SU-DHL-6 (cell line): ENCODE data around the gene GNAI2.

Source experiments
- H2AFZ ChIP-seq: fragments of 200-600 bp; sonication (generic); 2 replicates; pipeline ENCODE4 v1.6.1; 2014; ENCODE audit warnings: low read depth, mild to moderate bottlenecking, moderate library complexity, mixed read lengths, antibody characterized with exemption, low read length; ENCODE audit not compliant: severe bottlenecking
- H3F3A ChIP-seq: fragments of 200-600 bp; shearing (Covaris generic); 2 replicates; pipeline ENCODE4 v1.6.0; 2016; ENCODE audit warnings: antibody characterized with exemption, mild to moderate bottlenecking; ENCODE audit not compliant: insufficient read depth
- H3K27ac ChIP-seq: fragments of 200-600 bp; sonication (generic); 2 replicates; pipeline ENCODE4 v1.5.1; 2016; ENCODE audit warnings: low read depth, mild to moderate bottlenecking, low read length, moderate library complexity, mixed read lengths
- H3K27me3 ChIP-seq: fragments of 200-600 bp; sonication (generic), shearing (Covaris generic); 2 replicates; pipeline ENCODE4 v1.6.0; 2014; ENCODE audit warnings: mild to moderate bottlenecking, low read length
- H3K36me3 ChIP-seq: fragments of 200-600 bp; sonication (generic); 2 replicates; pipeline ENCODE4 v1.6.1; 2014; ENCODE audit warnings: mild to moderate bottlenecking, low read length, mixed read lengths
- H3K4me2 ChIP-seq: fragments of 300-600, 200-600 bp; shearing (Covaris generic), sonication (generic); 2 replicates; pipeline ENCODE4 v1.6.0; 2014; ENCODE audit warnings: low read length, low read depth, mild to moderate bottlenecking; ENCODE audit not compliant: poor library complexity, severe bottlenecking
- H3K4me3 ChIP-seq: fragments of 200-600 bp; sonication (generic); 2 replicates; pipeline ENCODE4 v1.5.1; 2014; ENCODE audit warnings: antibody characterized with exemption, low read length, mild to moderate bottlenecking, mixed read lengths; ENCODE audit not compliant: insufficient read depth, poor library complexity, severe bottlenecking
- H3K79me2 ChIP-seq: fragments of 200-600 bp; sonication (generic); 2 replicates; pipeline ENCODE4 v1.6.1; 2014; ENCODE audit warnings: mild to moderate bottlenecking, low read length, moderate library complexity; ENCODE audit not compliant: insufficient read depth
- H3K9ac ChIP-seq: fragments of 200-600 bp; sonication (generic); 2 replicates; pipeline ENCODE4 v1.7.0; 2014; ENCODE audit warnings: mild to moderate bottlenecking, low read length
- H3K9me2 ChIP-seq: fragments of 200-600 bp; sonication (generic); replicated peaks from 2 replicates; pipeline ENCODE4 v1.6.1; 2014; ENCODE audit warnings: low read length; ENCODE audit not compliant: insufficient read depth
- H3K9me3 ChIP-seq: fragments of 200-600 bp; sonication (generic); 2 replicates; pipeline ENCODE4 v1.6.1; 2014; ENCODE audit warnings: low read length, mixed read lengths; ENCODE audit not compliant: insufficient read depth
- H4K20me1 ChIP-seq: fragments of 200-600 bp; sonication (generic); 2 replicates; pipeline ENCODE4 v1.6.1; 2014; ENCODE audit warnings: low read depth, mild to moderate bottlenecking, antibody characterized with exemption, low read length, moderate library complexity, mixed read lengths
- EZH2phosphoT487 ChIP-seq: fragments of 200-600 bp; sonication (generic), shearing (Covaris generic); conservative IDR thresholded peaks from 2 replicates; pipeline ENCODE4 v1.6.1; 2018; ENCODE audit warnings: mild to moderate bottlenecking, antibody characterized with exemption, low read length, moderate library complexity, mixed read lengths
- TF ChIP-seq, protein P1 (sequence below): fragments of 200-600 bp; sonication (generic); IDR thresholded peaks from one replicate; pipeline ENCODE4 v1.5.1; 2017; ENCODE audit warnings: antibody characterized with exemption, mild to moderate bottlenecking, low read length, moderate library complexity; ENCODE audit not compliant: insufficient read depth, poor library complexity, severe bottlenecking

The GNAI2 gene

DNA sequence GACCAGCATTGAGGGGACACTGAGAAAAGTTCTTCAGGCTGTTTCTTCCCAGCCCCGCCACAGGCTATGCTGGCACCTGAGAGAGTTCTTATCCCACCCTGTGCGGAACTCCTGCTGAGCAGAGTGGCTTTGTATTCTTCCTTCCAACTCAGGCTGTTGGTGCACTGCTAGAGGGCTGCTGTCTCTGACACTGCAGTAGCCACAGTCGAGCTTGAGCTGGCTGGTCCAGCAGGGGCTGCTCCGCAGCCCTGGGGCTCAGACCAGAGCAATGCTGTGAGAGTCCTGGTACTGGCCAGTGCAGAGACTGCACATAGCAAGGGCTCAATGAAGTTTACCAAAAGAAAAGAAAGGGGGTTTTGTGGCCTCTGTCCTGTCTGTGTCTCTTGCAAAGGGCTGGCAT is 3.6 kb downstream of the GNAI2 start:
- TF ChIP-seq, protein P1, sequence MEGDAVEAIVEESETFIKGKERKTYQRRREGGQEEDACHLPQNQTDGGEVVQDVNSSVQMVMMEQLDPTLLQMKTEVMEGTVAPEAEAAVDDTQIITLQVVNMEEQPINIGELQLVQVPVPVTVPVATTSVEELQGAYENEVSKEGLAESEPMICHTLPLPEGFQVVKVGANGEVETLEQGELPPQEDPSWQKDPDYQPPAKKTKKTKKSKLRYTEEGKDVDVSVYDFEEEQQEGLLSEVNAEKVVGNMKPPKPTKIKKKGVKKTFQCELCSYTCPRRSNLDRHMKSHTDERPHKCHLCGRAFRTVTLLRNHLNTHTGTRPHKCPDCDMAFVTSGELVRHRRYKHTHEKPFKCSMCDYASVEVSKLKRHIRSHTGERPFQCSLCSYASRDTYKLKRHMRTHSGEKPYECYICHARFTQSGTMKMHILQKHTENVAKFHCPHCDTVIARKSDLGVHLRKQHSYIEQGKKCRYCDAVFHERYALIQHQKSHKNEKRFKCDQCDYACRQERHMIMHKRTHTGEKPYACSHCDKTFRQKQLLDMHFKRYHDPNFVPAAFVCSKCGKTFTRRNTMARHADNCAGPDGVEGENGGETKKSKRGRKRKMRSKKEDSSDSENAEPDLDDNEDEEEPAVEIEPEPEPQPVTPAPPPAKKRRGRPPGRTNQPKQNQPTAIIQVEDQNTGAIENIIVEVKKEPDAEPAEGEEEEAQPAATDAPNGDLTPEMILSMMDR: no peak
- TF ChIP-seq EZH2phosphoT487: no peak
- Histone ChIP-seq H3K36me3 (no peaks in the 10 kb centered on the region), H3K27me3 (no peaks in the 10 kb centered on the region), H3K4me3 (no peak overlapping the region), H4K20me1 (no peaks in the 10 kb centered on the region), H3K9me2 (no peaks in the 10 kb centered on the region), H3K79me2 (peaks cover 71% of the 10 kb centered on the region), H3F3A (peaks cover 10% of the 10 kb centered on the region), H3K27ac (no peak overlapping the region), H3K9ac (peak overlapping the region; percentile 6; the same call in 1 of the 2 replicates), H3K9me3 (no peaks in the 10 kb centered on the region), H3K4me2 (no peak overlapping the region), H2AFZ (no peak overlapping the region)

DNA sequence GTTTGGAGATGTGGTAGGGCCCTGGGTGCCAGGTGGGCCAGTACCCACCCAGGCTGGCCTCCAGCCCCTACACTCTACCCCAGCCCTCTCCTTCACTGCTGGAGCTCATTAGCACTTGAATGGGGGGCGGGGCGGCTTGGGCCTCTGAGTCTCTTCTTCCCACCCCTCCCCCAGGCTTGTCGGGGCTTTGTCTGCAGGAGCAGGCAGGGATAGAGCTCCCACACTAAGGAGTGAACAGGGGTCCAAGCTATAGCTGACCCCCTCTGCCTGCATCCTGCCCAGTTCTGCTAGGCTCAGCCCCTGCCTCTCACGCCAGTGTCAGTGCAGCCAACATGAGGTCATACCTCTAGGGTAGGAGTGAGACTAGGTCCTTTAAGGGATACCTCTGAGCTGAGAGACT is 5.2 kb downstream of the GNAI2 start:
- no peak overlapping the region for H2AFZ ChIP-seq
- no peak overlapping the region for H3K4me2 ChIP-seq
- H3K9ac ChIP-seq: no peak overlapping the region
- no peaks in the 10 kb centered on the region for H3K36me3 ChIP-seq
- no peaks in the 10 kb centered on the region for H3K27me3 ChIP-seq
- H3K9me2 ChIP-seq: no peaks in the 10 kb centered on the region
- H4K20me1 ChIP-seq: no peaks in the 10 kb centered on the region
- no peak overlapping the region for H3K4me3 ChIP-seq
- peaks cover 10% of the 10 kb centered on the region for H3F3A ChIP-seq
- H3K79me2 ChIP-seq: peaks cover 77% of the 10 kb centered on the region
- H3K9me3 ChIP-seq: no peaks in the 10 kb centered on the region
- no peak overlapping the region for H3K27ac ChIP-seq
- TF ChIP-seq, protein P1: no peak
- no peak for TF ChIP-seq EZH2phosphoT487

DNA sequence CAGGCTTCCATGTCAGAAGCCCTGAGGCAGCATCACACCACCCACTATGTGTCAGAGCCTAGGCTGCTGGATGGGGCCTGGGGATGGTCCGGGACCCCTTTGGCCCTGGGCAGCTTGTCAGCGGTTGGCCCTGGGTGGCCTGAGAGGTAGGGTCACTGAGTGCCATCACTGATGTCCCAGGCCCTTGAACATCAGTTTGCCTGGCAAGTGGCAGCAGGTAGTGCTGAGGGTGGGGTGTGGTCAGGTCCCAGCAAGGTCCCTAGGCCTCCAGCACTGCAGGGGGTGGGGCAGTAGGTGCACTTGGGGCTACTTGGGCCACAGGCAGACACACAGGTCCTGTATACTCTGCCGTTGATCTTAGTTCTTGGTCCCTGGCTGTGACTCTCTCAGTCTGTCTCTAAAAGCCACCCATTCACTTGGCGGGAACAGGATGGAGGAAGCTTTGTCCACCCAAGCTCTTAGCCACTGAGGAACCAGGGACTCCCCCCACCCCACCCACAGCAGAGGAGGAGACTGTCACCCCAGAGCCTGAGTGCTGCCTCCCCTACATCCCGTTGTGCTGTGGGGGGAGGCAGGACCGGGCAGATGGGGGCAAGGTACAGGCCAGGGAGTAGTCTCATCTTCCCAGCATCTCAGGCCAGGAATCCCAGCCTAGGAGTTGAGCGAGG is 5.8 kb downstream of the GNAI2 start:
- no peaks in the 10 kb centered on the region for H3K27me3 ChIP-seq
- H3F3A ChIP-seq: peaks cover 10% of the 10 kb centered on the region
- no peaks in the 10 kb centered on the region for H3K9me2 ChIP-seq
- H3K27ac ChIP-seq: peak overlapping the region; percentile 66
- H3K4me2 ChIP-seq: peak overlapping the region; percentile 20
- H3K9ac ChIP-seq: peak overlapping the region; percentile 14; the same call in 1 of the 2 replicates
- TF ChIP-seq, protein P1: no peak
- no peak for TF ChIP-seq EZH2phosphoT487
- no peaks in the 10 kb centered on the region for H4K20me1 ChIP-seq
- peaks cover 77% of the 10 kb centered on the region for H3K79me2 ChIP-seq
- H3K36me3 ChIP-seq: no peaks in the 10 kb centered on the region
- no peaks in the 10 kb centered on the region for H3K9me3 ChIP-seq
- H3K4me3 ChIP-seq: no peak overlapping the region
- H2AFZ ChIP-seq: no peak overlapping the region
